HEK293 (cell line): ENCODE data around the gene GAMT.

Experiments used
- CTCF ChIA-PET: fragments of 350-600 bp; formaldehyde crosslinking; extraction: SDS; loops from one replicate; lab custom pipeline; 2021; ENCODE audit warnings: antibody characterized with exemption; lab: Yijun Ruan, JAX
- POLR2A ChIA-PET: fragments of 300-600 bp; formaldehyde crosslinking; extraction: SDS; loops from one replicate; lab custom pipeline; 2020; ENCODE audit warnings: antibody characterized with exemption, inconsistent platforms; lab: Yijun Ruan, JAX
- H3K27ac ChIP-seq: fragments of 200-500 bp; sonication (Bioruptor generic); 2 replicates; pipeline ENCODE4 v1.5.1; 2014; ENCODE audit warnings: low read depth, low read length, control low read depth, inconsistent platforms; ENCODE audit errors: extremely low read depth
- H3K36me3 ChIP-seq, 2 experiments: fragments of 200-500 bp in 1 of 2; sonication (Bioruptor generic) in 1 of 2; 1 replicate in 1 of 2; 2 replicates in 1 of 2; pipeline ENCODE4 v1.5.1; 2014 to 2017; ENCODE audit warnings: inconsistent platforms in 2 of 2, low read length in 2 of 2; ENCODE audit not compliant: control insufficient read depth in 2 of 2, insufficient read depth in 1 of 2
- H3K4me1 ChIP-seq: fragments of 200-500 bp; sonication (Bioruptor generic); 2 replicates; pipeline ENCODE4 v1.5.1; 2014; ENCODE audit warnings: mild to moderate bottlenecking, low read length, inconsistent platforms; ENCODE audit not compliant: control insufficient read depth, insufficient read depth
- H3K4me3 ChIP-seq: 2 replicates; pipeline ENCODE4 v1.5.1; 2011; ENCODE audit warnings: low read depth, mild to moderate bottlenecking, control low read depth, low read length, moderate library complexity
- H3K9me3 ChIP-seq: fragments of 200-500 bp; sonication (Bioruptor generic); 2 replicates; pipeline ENCODE4 v1.5.1; 2014; ENCODE audit warnings: low read depth, low read length, inconsistent platforms; ENCODE audit not compliant: control insufficient read depth, insufficient read depth
- INSM2 ChIP-seq: fragments of 450-650 bp; formaldehyde crosslinking; IDR thresholded peaks from 2 replicates; pipeline ENCODE4 v1.5.1; 2016; ENCODE audit warnings: missing biosample characterization, missing genetic modification characterization
- PATZ1 ChIP-seq: fragments of 450-650 bp; formaldehyde crosslinking; IDR thresholded peaks from 2 replicates; pipeline ENCODE4 v1.5.1; 2016; ENCODE audit warnings: missing biosample characterization, missing genetic modification characterization
- PRDM4 ChIP-seq: fragments of 450-650 bp; formaldehyde crosslinking; IDR thresholded peaks from 2 replicates; pipeline ENCODE4 v1.5.1; 2017; ENCODE audit warnings: missing biosample characterization, missing genetic modification characterization
- PRDM6 ChIP-seq: fragments of 450-650 bp; formaldehyde crosslinking; IDR thresholded peaks from 2 replicates; pipeline ENCODE4 v1.5.1; 2017; ENCODE audit warnings: missing biosample characterization, missing genetic modification characterization
- ZNF157 ChIP-seq: fragments of 450-650 bp; formaldehyde crosslinking; IDR thresholded peaks from 2 replicates; pipeline ENCODE4 v1.5.1; 2016; ENCODE audit warnings: missing biosample characterization, missing genetic modification characterization
- ZNF26 ChIP-seq: fragments of 450-650 bp; formaldehyde crosslinking; IDR thresholded peaks from 2 replicates; pipeline ENCODE4 v1.5.1; 2016; ENCODE audit warnings: missing biosample characterization, missing genetic modification characterization
- ZNF362 ChIP-seq: fragments of 450-650 bp; formaldehyde crosslinking; IDR thresholded peaks from 2 replicates; pipeline ENCODE4 v1.5.1; 2016; ENCODE audit warnings: missing biosample characterization, missing genetic modification characterization
- ZNF777 ChIP-seq: fragments of 450-650 bp; formaldehyde crosslinking; IDR thresholded peaks from 2 replicates; pipeline ENCODE4 v1.5.1; 2017; ENCODE audit warnings: missing biosample characterization, missing genetic modification characterization, borderline replicate concordance

The GAMT gene

GRCh38 chr19:1366296-1366695 lies 35.0 kb downstream of the GAMT start:
- Histone ChIP-seq H3K4me1 (peaks cover 7% of the 10 kb centered on the region), H3K36me3 (peaks cover 0 to 95% of the 10 kb centered on the region in 2 experiments; a peak in 2 of 3 replicates)
- CTCF ChIA-PET, result no interaction called here

More at GRCh38 chr19:1366296-1366695, 35.0 kb downstream of the GAMT start:
- Histone ChIP-seq H3K4me3 (no peak overlapping the region), H3K9me3 (no peaks in the 10 kb centered on the region), H3K27ac (no peak overlapping the region)
- POLR2A ChIA-PET, result no interaction called here
- TF ChIP-seq PATZ1 (no peak), ZNF777 (tag by site-specific recombination) (no peak), INSM2 (tag by site-specific recombination) (no peak), ZNF26 (no peak), ZNF157 (tag by site-specific recombination) (no peak), PRDM4 (tag by site-specific recombination) (no peak), PRDM6 (tag by site-specific recombination) (no peak), ZNF362 (tag by site-specific recombination) (no peak)
- TF ChIP-seq, all 188 proteins: peak for 0
